HL-60 (cell line): ENCODE data around the gene PPM1H.

ENCODE experiments used
- POLR2AphosphoS5 ChIP-seq: IDR thresholded peaks from 2 replicates; pipeline ENCODE4 v1.6.1; 2012; ENCODE audit warnings: low read depth
- TF ChIP-seq, protein P1 (sequence below): IDR thresholded peaks from one replicate; pipeline ENCODE4 v1.5.1; 2011; ENCODE audit warnings: low read length, control low read depth, inconsistent platforms; ENCODE audit not compliant: insufficient read depth

GRCh38 chr12:62839869-62840660 is 94.9 kb downstream of the PPM1H start:
- TF ChIP-seq, protein P1, sequence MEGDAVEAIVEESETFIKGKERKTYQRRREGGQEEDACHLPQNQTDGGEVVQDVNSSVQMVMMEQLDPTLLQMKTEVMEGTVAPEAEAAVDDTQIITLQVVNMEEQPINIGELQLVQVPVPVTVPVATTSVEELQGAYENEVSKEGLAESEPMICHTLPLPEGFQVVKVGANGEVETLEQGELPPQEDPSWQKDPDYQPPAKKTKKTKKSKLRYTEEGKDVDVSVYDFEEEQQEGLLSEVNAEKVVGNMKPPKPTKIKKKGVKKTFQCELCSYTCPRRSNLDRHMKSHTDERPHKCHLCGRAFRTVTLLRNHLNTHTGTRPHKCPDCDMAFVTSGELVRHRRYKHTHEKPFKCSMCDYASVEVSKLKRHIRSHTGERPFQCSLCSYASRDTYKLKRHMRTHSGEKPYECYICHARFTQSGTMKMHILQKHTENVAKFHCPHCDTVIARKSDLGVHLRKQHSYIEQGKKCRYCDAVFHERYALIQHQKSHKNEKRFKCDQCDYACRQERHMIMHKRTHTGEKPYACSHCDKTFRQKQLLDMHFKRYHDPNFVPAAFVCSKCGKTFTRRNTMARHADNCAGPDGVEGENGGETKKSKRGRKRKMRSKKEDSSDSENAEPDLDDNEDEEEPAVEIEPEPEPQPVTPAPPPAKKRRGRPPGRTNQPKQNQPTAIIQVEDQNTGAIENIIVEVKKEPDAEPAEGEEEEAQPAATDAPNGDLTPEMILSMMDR: no peak
- TF ChIP-seq POLR2AphosphoS5: no peak
